AG04449 (cell line): ENCODE results near the gene FAM131A.

Source experiments
- CTCF ChIA-PET: fragments of 350-600 bp; formaldehyde crosslinking; extraction: SDS; loops from one replicate; lab custom pipeline; 2021; ENCODE audit warnings: antibody characterized with exemption; lab: Yijun Ruan, JAX
- POLR2A ChIA-PET: fragments of 400-600, 350-600 bp; formaldehyde crosslinking; extraction: SDS; loops from one replicate; lab custom pipeline; 2020; ENCODE audit warnings: antibody characterized with exemption, inconsistent platforms; lab: Yijun Ruan, JAX
- DNase-seq: peaks from one replicate; pipeline ENCODE4 v3.0.0-alpha.2; 2010; ENCODE audit warnings: low read depth, low spot score
- H3K4me3 ChIP-seq: 2 replicates; pipeline ENCODE4 v1.5.1; 2011; ENCODE audit warnings: low read depth, mild to moderate bottlenecking, control low read depth, low read length
- CTCF ChIP-seq: IDR thresholded peaks from one replicate; pipeline ENCODE4 v1.5.1; 2011; ENCODE audit warnings: mild to moderate bottlenecking, moderate library complexity, low read length, control low read depth, inconsistent platforms; ENCODE audit not compliant: insufficient read depth; ENCODE audit errors: missing control alignments

Gene FAM131A

GRCh38 chr3:184327171-184327570 lies 10.2 kb upstream of the FAM131A start:
- TF ChIP-seq CTCF: no peak
- no peak for DNase-seq
- POLR2A ChIA-PET: interaction anchor here (1.3 kb wide), 1 partner anchor 10 kb away, joined by 4 read pairs; no protein-coding TSS in a partner anchor
- CTCF ChIA-PET: interaction anchor here (0.9 to 1.5 kb wide), 2 partner anchors 12 to 26 kb away, joined by 3 read pairs; no protein-coding TSS in a partner anchor
- H3K4me3 ChIP-seq: no peak overlapping the region

DNA sequence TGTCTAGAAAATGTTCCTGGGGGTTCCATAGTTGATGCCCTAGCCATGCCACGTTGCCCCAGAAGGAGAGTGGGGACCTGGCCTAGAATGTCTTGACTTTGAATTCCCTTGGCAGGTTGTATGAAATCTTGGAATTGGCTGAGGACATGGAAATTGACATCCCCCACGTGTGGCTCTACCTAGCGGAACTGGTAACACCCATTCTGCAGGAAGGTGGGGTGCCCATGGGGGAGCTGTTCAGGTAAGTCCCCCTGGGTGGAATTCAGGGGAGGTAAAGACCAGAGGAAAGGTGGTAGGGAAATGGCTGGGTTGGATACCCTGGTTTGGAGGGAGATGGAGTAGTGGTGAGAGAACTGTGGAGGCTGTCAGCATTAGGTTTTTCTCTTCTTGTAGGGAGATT lies 8.9 kb upstream of the FAM131A start:
- ChIA-PET POLR2A (interaction anchor here (1.7 kb wide), 1 partner anchor 8 kb away, joined by 5 read pairs; no protein-coding TSS in a partner anchor), CTCF (interaction anchor here (0.6 to 1.0 kb wide), 2 partner anchors 8 to 185 kb away, joined by 3 read pairs; no protein-coding TSS in a partner anchor)
- no peak overlapping the region for H3K4me3 ChIP-seq
- no peak for TF ChIP-seq CTCF
- DNase-seq: no peak

DNA sequence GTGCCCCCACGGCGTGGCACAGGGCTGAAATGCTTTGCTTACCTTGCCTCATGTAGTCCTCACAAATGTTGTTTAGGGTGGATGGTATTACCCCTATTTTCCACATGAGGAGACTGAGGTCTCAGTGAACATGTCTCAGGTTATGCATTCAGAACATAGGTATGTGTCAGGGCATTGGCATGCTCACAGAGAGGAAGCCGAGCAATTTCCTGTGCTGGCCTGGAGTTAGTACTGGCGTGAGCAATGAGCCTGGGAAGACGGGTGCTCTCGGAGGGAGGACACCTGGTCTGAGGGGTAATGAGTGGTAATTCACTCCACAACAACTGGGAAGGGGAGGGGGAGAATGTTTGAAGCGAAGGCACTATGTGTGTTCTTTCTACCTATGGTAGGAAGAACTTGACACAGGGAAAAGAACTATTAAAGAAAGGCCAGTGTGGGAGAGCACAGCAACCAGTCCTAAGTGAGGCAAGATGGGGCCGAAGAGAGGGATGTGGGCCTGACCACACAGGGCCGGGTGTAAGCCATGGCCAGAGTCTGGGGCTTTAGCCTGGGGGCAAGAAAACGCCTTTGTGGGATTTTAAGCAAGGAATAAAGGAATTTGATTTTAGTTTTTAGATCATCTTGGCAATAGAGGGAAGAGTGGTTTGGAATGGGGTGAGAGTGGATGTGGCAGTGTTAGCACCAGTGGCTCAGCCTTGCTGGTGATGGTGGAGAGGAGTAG lies 4.9 kb upstream of the FAM131A start:
- peak; percentile 74 for DNase-seq
- POLR2A ChIA-PET: interaction anchor here (0.5 to 0.6 kb wide), 2 partner anchors 18 kb away, joined by 3 to 4 read pairs; no protein-coding TSS in a partner anchor
- no peak for TF ChIP-seq CTCF
- CTCF ChIA-PET: no interaction called here
- H3K4me3 ChIP-seq: no peak overlapping the region

GRCh38 chr3:184333190-184333589 lies 4.2 kb upstream of the FAM131A start:
- ChIA-PET CTCF (no interaction called here), POLR2A (interaction anchor here (0.6 to 1.0 kb wide), 2 partner anchors 13 to 18 kb away, joined by 3 read pairs; no protein-coding TSS in a partner anchor)
- no peak for DNase-seq
- TF ChIP-seq CTCF: no peak
- H3K4me3 ChIP-seq: no peak overlapping the region

GRCh38 chr3:184333700-184334099 lies 3.7 kb upstream of the FAM131A start:
- H3K4me3 ChIP-seq: no peak overlapping the region
- no peak for TF ChIP-seq CTCF
- ChIA-PET POLR2A (interaction anchor here (1.0 kb wide), 1 partner anchor 14 kb away, joined by 3 read pairs; no protein-coding TSS in a partner anchor), CTCF (no interaction called here)
- DNase-seq: no peak

DNA sequence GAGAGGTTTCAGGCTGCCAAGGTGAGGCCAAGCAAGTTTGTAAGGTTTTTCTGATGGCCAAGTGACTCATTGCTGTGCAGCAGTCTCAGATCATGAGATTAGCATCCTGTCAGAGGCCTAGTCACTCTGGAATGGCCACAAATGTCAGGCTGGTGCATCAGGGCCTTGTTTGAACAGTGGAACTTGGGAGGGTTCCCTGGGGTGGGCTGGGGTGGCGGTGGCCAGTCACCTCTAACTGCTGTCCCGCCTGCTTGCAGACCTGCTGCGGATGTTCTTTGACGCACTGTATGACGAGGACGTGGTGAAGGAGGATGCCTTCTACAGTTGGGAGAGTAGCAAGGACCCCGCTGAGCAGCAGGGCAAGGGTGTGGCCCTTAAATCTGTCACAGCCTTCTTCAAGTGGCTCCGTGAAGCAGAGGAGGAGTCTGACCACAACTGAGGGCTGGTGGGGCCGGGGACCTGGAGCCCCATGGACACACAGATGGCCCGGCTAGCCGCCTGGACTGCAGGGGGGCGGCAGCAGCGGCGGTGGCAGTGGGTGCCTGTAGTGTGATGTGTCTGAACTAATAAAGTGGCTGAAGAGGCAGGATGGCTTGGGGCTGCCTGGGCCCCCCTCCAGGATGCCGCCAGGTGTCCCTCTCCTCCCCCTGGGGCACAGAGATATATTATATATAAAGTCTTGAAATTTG lies 2.8 kb upstream of the FAM131A start:
- no peak for DNase-seq
- no peak for TF ChIP-seq CTCF
- ChIA-PET CTCF (interaction anchor here (1.0 kb wide), 1 partner anchor 11 kb away, joined by 3 read pairs; no protein-coding TSS in a partner anchor), POLR2A (no interaction called here)
- no peak overlapping the region for H3K4me3 ChIP-seq
